Left renal pelvis (tissue), 4 donors: ENCODE measurements around the gene LIPA. TPM values are rescaled to one million over a fixed set of nuclear protein-coding genes. Genes with fewer than 3 reads are reported as not detected.
"Not testable (repeated sequence)": the region's sequence is repeated elsewhere in the genome, so short reads cannot be mapped to it uniquely, and the experiment has no call there.

ENCODE experiments used
- DNase-seq, 4 donors: peaks; one replicate each; pipeline ENCODE4 v3.0.0-alpha.2; 2013; ENCODE audit warnings: low read depth in 4 of 4, low spot score in 3 of 4
- polyA plus RNA-seq, 4 donors: library from polyadenylated mRNA; unstranded; fragments of 120-200 nt; gene quantifications; one replicate each; pipeline ENCODE4 v1.2.1, GENCODE V29; 2013; ENCODE audit not compliant: insufficient read length in 4 of 4

LIPA gene
- polyA plus RNA-seq, 4 donors: 36.3 to 67.7 (median 52.7) TPM

DNA sequence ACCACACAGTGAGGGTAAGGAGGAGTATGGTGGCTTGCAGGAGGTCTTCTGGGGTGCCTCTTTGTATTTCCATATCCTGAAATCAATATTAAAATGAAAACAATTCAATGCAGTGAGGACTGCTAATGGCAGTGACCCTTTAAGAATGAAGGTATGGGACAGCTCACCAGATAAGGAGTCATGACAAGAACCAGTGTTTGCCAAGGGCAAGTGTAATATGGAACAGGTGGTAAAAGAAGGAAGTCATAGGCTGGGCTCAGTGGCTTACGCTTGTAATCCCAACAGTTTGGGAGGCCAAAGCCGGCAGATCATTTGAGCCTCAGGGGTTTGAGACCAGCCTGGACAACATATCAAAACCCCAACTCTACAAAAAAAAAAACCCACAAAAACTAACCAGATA is 20.0 kb upstream of the LIPA start:
- no peak for DNase-seq

- no peak for DNase-seq
These were observed 18.5 kb upstream of the LIPA start for GRCh38 chr10:89270153-89270483.

DNA sequence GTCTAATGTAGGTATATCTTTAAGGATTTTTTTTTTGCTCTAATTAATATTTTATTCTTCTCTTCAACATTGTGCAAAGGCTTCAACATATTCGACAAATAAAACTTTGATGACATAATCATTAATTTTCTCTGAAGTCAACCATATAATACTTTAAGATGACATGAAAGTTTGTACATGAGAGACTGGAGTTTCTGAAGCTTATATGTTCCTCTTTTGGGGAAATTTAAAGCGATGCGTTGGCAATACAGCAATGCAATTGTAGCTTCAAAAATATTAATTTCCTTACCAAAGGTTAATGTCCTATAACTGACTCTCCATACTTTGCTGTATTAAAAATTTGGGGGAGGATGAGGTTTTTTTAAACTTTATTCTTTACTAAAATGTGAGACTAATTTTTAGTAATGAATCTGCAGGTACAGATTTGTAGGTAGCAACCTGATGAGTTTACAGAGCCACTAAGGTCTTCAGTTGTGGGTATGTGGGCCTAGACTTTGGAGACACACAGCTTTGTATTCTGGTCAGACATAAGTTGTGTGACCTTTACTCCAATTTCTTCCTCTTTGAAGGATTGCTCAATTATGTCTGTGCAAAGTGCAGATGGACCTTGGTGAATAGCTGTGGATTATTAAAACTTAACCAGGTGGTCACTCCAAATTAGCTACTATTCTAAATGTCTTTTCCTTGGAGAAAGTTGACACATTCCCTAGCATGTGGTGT is 18.0 kb upstream of the LIPA start:
- DNase-seq: no peak

GRCh38 chr10:89266721-89267453 is 15.3 kb upstream of the LIPA start:
- no peak for DNase-seq

GRCh38 chr10:89263531-89263930 is 12.0 kb upstream of the LIPA start:
- DNase-seq: no peak

DNA sequence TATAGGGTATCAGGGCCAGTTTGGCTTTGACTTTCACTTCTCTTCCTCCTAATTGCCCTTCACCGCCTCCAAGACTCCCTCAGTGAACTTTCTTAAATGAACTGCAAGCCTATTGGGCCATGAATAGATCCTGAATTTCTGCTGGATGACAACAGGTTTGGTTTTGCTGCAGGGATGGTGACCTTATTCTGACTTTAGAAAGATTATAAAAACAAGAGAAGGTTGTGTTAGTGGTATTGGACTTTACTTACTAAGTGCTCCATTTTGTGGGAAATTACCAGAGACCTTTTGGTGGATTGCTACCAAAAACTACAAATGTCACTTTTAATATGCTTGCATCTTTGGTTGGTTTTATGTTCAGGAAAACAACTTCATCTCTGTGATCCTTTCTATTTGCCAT is 11.5 kb upstream of the LIPA start:
- DNase-seq: no peak

DNA sequence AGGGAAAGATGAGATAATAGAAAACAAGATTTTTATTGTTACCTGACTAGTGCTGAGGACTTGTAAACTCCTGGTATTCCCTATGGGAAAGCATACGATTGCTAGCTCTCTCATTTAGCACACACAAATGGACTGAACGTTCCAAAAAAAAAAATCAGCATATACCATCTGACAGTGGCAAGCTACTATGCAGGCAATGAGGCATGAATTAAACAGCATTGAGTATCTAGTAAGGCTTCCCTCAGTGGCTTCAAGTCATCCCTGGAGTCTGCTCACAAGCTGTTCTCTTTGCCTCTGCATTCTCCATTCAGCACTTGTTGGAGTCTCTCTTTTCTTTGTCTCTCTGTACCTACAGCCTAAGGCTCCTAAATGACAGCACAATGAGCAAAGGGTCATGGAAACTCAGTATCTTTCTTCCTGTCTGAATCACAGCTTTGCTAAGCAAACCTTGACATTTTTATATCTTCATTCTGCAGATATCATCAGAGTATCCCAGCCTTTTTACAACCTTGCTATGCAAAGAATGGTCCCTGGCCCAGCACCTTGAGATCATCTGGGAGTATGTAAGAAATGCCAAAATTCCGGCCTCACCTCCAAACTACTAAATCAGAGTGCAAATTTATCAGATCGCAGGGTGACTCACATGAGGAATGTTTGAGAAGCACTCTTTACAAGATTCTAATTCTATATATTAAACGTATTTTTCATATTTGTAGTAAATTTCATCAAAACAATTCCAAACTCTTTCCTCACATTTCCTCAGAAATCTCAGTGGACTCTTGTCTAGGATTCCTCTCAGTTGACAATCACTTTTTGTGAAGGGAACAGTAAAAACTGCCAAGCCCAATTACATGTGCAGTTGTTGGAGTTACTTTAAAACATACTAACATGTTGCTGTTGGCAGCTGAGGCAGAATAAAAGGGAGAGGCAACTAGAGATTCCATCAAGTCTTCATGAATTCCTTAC is 10.8 kb upstream of the LIPA start:
- DNase-seq: no peak

GRCh38 chr10:89258881-89259280 is 7.3 kb upstream of the LIPA start:
- no peak for DNase-seq

DNA sequence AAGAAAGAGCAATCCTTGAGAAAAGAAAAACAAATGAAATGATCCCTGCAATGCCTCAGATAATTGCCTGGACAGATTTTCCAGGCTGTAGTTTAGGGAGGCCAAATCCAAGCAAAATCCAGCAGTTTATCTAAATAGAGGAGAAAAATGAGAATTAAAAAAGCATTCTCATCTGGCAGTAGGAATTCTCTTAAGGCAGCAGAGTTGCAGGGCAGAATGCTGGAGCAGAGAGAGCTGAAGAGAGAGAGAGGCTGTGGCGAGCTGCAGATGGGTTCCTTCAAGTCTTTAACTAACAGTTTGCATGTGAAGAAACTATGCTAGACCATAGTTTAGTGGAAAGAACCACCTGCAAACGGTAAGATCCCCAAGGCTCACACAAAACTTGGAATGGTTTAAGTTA is 6.0 kb upstream of the LIPA start:
- no peak for DNase-seq

DNA sequence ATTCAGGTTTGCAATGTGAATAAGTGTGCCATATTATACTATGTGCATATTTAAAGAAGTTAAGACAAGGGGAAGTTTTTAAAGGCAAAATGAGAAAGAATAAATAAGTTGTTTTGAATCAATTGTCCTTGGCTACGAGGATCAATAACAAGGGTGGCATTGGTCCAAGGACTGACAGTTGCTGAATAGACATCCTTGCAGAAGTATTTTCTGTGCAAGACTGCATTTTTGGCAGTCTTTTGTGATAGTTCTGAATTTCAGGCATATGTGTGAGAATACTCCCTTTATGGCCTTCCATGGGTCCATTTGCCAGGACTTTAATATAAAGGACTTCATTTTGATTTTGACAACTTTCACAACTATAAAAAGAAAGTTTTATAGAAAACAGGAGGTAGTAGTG is 5.4 kb upstream of the LIPA start:
- no peak for DNase-seq

GRCh38 chr10:89256340-89256739 is 4.8 kb upstream of the LIPA start:
- DNase-seq: no peak

GRCh38 chr10:89255793-89256192 is 4.2 kb upstream of the LIPA start:
- DNase-seq: no peak

GRCh38 chr10:89255091-89255579 is 3.6 kb upstream of the LIPA start:
- not testable (repeated sequence) for DNase-seq

DNA sequence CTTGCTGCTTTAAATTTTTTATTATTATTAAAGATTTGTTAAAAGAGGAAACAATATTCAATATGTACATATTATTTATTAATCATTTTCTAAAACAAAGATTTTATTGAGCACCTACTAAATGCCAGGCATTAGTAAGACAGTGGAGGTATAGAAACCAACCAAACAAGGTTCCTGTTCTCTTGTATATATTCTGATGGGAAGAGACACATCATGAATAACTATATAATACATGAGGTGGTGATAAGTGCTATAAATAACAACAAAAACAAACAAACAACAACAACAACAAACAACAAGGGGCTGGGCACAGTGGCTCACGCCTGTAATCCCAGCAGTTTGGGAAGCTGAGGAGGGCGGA is 630 bp upstream of the LIPA start:
- DNase-seq: no peak

GRCh38 chr10:89250865-89251408 is 638 bp downstream of the LIPA start:
- no peak for DNase-seq

GRCh38 chr10:89248990-89249389 is 2.6 kb downstream of the LIPA start:
- no peak for DNase-seq

DNA sequence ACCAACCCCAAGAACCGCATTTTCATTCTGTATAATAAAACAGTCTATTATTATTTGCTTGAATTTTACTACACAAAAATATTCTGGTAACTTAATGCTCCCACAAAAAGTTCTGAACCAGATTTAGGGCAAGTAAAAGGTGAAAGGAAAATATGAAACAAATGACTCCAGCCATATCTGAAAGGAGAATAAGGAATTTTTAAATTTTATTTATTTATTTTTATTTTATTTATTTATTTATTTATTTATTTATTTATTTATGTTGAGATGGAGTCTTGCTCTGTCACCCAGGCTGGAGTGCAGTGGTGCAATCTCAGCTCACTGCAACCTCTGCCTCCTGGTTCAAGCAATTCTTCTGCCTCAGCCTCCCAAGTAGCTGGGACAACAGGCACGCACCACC is 4.0 kb downstream of the LIPA start:
- DNase-seq: not testable (repeated sequence)

- no peak for DNase-seq
These were observed 5.8 kb downstream of the LIPA start for GRCh38 chr10:89245802-89246201.

DNA sequence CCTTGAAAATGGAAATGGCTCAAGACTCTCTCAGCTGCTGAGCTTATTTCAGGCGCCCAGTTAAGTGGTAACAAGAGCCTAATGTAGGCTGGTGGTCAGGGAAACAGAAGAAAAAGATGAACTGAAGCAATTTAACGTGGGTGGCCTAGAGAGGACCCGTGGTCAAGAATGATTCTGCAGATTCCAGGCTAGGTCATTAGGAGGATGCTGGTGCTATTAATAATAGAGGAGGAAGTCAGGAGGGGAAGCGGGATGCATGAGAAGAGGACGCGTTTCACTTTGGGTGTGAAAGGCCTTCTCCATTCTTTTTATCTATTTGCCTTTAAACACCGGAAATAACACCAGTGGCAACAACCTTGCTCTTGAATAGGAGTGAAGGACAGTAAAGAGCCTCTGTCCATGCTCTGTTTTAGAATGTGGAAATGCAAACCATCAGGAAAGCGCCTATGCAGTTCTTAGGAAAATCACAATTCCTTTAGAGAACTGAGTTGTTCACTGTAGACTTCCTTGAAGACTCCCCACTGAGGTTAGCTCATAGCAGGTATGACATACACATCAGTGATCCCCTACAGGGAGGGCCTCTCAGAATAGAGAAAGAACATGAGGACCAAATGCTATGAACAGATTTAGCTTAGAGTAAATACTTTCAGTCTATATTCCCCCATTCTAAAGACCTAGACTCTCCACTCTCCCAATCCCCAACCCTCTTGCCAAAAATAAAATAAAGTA is 8.6 kb downstream of the LIPA start:
- DNase-seq: no peak

GRCh38 chr10:89242345-89242684 is 9.3 kb downstream of the LIPA start:
- no peak for DNase-seq
